GM21390 (cell line): Measurements from ENCODE around the gene ZDHHC22.

Experiments used
- ATAC-seq: cut with Tn5 transposase; IDR thresholded peaks from one replicate; pipeline ENCODE4 v1.9.1; 2021; ENCODE audit not compliant: unreplicated experiment

The ZDHHC22 gene

DNA sequence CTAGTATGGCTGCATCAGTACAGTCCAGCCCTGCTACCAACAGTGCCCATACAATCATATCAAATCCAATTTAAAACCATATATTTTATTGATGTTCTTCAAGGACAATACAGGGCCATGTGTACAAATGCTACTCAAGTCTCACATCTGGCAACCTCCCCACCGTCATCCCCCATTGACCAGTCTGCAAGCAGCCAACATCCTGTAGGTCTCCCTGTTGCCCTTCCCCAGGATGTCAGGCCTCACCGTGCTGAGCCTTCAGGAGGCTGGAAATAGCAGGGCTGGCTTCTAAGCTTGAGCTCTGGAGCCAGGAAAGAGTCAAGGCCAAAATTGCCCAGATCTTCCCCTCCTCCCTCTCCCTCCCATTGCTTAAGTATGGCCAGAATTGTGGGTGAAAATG, 10.4 kb downstream of the ZDHHC22 start:
- ATAC-seq = no peak

GRCh38 chr14:77130386-77130785, 11.2 kb downstream of the ZDHHC22 start:
- ATAC-seq = no peak

DNA sequence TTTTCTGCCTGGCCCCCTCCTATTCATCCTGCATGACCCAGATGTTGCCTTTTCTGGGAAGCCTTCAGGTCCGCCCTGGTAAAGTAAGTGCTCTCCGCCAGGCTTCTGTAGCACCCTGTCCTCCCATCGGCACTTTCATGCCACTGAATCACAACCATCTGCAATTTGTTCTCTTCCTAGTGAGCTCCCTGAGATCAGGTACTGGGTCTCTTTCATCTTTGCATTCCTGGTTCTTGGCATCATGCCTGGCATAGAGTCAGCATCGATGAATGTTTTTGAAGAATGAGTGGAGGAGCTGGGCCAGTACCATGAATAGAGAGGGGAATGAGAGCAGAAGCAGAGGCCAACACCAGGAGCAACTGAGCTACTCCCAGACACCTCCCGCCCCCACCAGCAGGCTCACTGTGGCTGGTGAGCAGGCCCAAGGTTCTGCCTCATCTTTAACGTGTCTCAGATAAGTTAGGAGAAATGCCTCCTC, 13.1 kb downstream of the ZDHHC22 start:
- ATAC-seq = no peak

GRCh38 chr14:77126461-77126990, 15.1 kb downstream of the ZDHHC22 start:
- ATAC-seq = no peak

GRCh38 chr14:77125823-77126325, 15.7 kb downstream of the ZDHHC22 start:
- ATAC-seq = no peak

GRCh38 chr14:77125281-77125801, 16.2 kb downstream of the ZDHHC22 start:
- no peak for ATAC-seq

DNA sequence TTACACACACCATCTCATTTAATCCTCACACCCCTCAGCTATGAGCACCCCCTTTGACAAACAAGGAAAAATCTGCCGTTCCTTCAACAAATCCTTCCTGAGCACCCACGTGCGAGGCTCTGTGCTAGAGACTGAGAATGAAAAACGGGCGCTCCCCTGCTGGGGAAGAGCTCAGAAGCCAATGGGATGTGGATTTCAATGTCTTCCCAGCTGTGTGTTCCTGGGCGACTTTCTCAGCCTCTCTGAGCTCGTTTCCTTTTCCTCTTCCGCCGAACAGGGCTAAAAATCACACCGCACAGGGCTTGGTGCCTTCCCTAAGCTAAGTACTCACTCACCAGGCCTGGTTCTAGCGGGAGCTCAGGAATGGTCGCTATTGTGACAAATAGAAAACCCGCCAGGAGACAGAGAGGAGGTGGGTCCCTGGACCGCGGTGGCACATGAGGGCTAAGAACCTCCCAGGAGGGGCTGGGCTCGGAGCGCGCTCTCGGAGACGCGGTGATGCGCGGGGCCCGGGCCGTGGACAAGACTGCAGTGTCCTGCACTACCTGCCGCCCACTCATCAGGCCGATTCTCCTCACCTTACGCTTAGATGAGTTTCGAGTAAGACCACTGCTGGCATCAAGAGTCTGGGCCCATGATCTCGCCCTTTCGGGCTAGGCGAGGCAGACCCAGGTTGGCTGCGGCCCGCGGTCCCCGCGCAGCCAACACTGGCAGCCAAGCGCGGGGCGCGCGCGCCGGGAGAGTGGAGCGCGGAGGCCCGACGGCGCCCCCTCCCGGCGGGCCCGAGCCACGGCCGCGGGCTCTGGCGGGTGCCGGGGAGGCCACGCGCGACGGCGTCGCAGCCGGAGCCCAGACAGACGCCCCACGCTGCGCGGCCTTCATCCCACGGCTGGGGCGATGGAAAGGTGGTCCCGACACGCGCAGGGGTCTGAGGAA, 17.0 kb downstream of the ZDHHC22 start:
- peak; percentile 28 for ATAC-seq

DNA sequence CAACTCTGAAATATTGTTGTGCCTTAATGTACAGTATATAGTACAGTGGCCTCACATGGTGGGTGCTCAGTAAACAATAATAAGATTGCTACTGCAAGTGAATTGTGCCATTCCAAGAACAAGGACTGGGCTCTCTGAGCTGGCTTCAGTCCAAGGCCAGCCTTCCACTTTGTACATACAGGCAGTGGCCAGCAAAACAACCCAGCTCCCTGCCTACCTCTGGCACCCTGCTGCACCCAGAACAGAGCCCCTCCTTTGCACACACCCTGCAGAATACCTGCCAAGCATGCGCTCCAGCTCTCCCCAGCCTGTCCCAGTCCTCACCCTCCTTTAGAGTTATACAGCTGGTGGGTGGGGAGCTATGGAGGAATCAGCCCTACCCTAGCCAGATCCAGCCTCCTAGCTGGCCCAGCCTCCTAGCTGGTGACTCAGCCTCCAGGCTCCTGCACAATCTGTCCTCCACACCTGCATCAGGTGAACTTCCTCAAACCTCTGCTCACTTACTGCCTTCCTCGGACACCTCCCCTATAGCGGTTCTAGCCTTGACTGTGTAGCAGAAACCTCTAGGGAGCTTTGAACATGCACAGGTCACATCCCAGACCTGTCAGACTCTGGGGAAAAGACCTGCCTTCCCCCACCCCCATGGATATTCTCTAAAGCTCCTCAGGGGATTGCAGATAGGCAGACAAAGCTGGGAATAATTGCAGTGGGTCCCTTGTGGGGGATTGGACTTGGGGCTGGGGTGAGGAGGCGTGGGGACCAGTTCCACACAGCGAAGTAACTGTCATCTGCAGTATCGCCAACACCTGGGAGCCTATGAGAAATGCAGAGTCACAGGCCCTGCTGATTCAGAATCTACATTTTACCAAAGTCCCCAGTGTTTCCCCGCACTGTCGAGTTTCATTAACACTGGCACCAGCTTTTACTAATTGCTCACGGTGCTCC, 17.9 kb downstream of the ZDHHC22 start:
- ATAC-seq = no peak

- no peak for ATAC-seq
Observed at GRCh38 chr14:77122526-77123125, 19.0 kb downstream of the ZDHHC22 start.

- peak; percentile 78 for ATAC-seq
Observed at GRCh38 chr14:77120771-77121743, 20.5 kb downstream of the ZDHHC22 start.

GRCh38 chr14:77119851-77120250, 21.7 kb downstream of the ZDHHC22 start:
- ATAC-seq = no peak

DNA sequence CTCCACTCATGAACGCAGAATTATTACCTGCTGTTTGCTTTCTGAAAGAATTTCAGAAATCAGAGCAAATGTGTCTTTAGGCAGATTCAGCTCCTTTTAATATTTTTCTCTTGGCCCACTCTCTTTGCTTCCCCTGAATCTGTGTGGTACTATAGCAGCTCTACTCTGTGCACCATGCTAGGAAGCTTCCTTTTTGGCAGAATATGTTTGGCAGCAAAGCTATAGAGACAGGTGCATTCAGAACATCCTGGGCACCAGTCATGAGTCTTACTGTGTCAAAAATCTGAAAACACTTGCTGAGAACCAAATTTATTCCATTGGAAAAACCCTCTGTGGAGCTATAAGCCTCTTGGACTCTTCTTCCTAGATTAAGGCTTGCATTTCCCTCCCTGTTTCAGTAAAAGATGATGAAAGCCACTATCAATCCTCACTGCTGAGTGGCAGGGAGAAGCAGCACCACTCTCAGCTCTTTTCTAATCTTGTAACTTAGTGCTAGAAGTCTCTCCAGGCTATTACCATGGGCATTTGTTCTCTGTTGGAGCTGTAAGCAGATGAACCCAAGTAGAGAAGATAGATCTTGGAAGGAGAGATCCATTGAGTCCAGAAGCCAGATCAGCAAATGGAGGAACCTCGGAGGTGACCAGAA, 25.3 kb downstream of the ZDHHC22 start:
- ATAC-seq = no peak

GRCh38 chr14:77114609-77115008, 27.0 kb downstream of the ZDHHC22 start:
- no peak for ATAC-seq

DNA sequence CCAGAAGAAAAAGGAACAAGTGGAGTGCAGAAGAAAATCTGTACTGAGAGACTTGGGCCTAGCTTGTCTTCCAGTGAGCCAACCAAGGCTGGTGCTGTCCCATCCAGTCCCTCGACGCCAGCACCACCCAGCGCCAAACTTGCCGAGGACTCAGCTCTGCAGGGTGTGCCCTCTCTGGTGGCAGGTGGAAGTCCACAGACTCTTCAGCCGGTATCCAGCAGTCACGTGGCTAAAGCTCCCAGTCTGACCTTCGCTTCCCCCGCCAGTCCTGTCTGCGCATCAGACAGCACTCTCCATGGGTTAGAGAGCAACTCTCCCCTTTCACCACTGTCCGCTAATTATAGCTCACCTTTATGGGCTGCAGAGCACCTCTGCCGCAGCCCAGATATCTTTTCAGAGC, 27.9 kb downstream of the ZDHHC22 start:
- no peak for ATAC-seq

DNA sequence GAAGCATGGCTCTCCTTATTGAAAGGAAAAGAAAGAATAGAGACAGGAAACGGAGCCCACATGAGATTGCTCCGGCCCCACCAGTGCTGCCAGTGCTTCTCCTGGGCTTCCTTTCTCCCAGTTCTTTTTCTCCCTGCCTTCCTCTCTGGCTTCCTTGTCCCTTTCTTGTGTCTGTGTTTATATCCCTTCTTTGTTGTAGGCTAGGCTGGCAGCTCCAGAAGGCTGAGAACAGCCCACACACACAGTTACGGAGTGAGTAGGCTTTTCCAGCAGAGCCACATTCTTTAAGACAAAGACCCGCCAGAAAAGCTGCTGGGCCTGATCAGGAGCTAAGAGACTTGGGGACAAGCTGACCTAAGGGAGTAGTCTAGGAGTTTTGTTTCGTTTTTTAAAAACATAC, 30.6 kb downstream of the ZDHHC22 start:
- no peak for ATAC-seq

DNA sequence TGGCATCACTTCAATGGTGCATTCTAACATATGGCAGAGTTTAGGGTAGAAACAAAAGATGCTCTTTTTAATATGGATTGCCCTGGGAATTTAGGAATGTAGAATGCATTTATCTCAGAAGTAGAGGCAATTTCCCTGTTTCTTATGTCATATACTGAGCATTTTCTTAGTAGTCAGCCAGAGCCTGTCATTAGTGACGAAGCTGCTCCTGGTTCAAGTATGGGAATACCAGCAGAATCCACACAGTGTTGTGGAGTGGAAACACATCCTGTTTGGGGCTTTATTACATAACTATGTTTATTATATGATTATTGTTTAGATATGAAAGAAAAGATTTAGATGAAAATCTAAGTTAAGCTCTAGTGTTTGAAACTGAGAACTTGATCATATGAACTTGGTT, 31.3 kb downstream of the ZDHHC22 start:
- no peak for ATAC-seq

DNA sequence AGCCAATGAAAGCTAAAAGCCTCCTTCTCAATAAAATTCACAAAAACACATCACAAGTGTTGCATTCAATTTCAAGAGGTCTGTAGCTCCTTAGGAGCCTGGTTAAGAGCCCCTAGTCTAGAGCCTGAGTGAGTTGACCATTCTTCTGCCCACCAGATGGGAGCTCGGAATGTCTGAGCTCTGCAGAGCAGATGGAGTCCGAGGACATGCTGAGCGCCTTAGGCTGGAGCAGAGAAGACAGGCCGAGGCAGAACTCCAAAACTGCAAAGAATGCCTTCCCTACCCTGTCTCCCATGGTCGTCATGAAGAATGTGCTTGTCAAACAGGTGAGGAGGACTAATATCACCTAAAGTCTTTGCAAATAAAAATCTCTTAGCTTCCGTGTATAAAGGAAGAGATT, 31.9 kb downstream of the ZDHHC22 start:
- ATAC-seq = no peak

DNA sequence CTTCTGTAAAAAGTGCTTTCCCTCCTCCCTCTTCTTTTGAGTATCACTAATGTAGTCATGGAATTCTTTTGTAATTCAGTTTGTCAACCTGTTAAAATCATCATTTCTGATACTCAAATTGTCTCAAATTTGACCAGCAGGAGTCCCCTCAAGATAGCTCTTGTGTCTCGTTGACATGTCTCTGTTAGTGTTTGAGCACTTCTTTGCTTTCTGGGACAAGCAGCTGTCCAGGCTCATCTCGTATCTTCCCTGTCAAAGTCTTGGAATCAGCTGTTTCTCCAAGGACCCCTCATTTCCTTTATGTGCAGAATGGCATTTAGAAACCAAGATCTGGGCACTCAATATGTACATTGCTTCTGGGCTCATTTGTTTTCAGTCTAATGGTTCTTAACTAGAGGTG, 32.8 kb downstream of the ZDHHC22 start:
- ATAC-seq = no peak

GRCh38 chr14:77107228-77107627, 34.4 kb downstream of the ZDHHC22 start:
- ATAC-seq = no peak
